Muscle layer of duodenum (tissue), 2 donors: Measurements from ENCODE around the gene NAGA.
"Not testable (repeated sequence)": the region's sequence is repeated elsewhere in the genome, so short reads cannot be mapped to it uniquely, and the experiment has no call there.

ENCODE experiments used
- H3K27ac ChIP-seq: one replicate; pipeline ENCODE4 v1.7.0; 2013; ENCODE audit warnings: mild to moderate bottlenecking, low read length
- H3K27me3 ChIP-seq: one replicate; pipeline ENCODE4 v1.7.0; 2013; ENCODE audit warnings: low read depth, mild to moderate bottlenecking, control low read depth, low read length
- H3K36me3 ChIP-seq, 2 donors: one replicate each; pipeline ENCODE4 v1.7.0; 2013; ENCODE audit warnings: low read length in 2 of 2, control low read depth in 1 of 2, mild to moderate bottlenecking in 1 of 2; ENCODE audit not compliant: insufficient read depth in 2 of 2, control insufficient read depth in 1 of 2
- H3K4me1 ChIP-seq, 2 donors: one replicate each; pipeline ENCODE4 v1.7.0; 2013; ENCODE audit warnings: low read length in 2 of 2, mild to moderate bottlenecking in 2 of 2, control low read depth in 1 of 2, moderate library complexity in 1 of 2; ENCODE audit not compliant: insufficient read depth in 2 of 2, control insufficient read depth in 1 of 2
- H3K4me3 ChIP-seq, 2 donors: one replicate each; pipeline ENCODE4 v1.7.0; 2013; ENCODE audit warnings: low read length in 2 of 2, low read depth in 1 of 2, mild to moderate bottlenecking in 1 of 2
- H3K9me3 ChIP-seq, 2 donors: one replicate each; pipeline ENCODE4 v1.7.0; 2013; ENCODE audit warnings: low read length in 2 of 2, control low read depth in 1 of 2, mild to moderate bottlenecking in 1 of 2; ENCODE audit not compliant: control insufficient read depth in 1 of 2
- donor health status: healthy.

Gene NAGA

DNA sequence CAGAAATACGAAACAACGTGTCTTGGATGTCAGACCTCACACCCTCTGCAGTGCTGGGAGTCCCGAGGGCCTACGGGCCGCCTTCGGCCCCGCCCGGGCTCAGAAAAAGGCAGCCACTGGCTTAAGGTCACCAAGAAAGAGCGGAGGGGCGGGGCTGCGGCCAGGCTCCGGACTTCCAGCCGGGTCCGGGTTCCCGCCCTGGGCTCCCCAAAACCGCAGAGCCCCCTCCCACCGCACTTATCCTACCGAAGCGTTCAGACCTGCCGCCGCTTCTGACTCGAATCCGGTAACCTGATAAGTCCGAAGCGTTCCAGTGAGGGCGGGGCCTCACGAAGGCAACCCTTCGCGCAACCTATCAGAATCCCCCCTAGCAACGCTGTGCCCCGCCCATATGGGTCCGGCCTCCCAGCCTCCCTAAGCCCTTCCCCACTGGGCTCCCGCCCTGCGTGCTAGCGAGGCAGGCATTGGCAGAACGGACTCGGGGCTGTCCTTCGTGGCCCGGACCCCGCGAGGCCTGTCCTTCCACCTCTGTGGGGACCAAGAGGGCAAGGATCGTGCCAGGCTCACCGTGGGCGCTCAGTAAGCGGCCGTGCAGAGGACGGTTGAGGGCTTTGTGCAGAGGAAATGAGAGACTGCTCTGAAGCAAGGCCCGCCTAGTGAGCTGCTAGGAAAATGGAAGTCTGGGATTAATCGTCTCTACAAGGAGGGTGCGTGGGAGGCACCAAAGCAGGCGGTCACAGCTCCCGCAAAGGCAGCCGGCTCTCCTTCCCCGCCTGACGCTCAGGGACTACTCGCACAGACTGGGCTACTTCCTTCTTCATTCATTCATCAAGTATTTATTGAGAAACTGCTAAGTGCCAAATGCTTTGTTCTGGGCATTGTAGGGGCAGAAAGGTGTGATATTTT lies at the start of gene NAGA:
Gene NAGA (minus strand): TSS at position 296 of the 906 bp plus-strand sequence. CDS start 515 bp downstream, outside the sequence.
- Histone ChIP-seq H3K4me1 (peaks cover 6 to 17% of the 10 kb centered on the region in 2 donors), H3K27ac (peak within 1 kb of the TSS; percentile 86), H3K36me3 (peaks cover 10 to 26% of the 10 kb centered on the region in 2 donors), H3K4me3 (peak within 1 kb of the TSS; percentile 72 to 77), H3K9me3 (no peaks in the 10 kb centered on the region), H3K27me3 (no peaks in the 10 kb centered on the region)

DNA sequence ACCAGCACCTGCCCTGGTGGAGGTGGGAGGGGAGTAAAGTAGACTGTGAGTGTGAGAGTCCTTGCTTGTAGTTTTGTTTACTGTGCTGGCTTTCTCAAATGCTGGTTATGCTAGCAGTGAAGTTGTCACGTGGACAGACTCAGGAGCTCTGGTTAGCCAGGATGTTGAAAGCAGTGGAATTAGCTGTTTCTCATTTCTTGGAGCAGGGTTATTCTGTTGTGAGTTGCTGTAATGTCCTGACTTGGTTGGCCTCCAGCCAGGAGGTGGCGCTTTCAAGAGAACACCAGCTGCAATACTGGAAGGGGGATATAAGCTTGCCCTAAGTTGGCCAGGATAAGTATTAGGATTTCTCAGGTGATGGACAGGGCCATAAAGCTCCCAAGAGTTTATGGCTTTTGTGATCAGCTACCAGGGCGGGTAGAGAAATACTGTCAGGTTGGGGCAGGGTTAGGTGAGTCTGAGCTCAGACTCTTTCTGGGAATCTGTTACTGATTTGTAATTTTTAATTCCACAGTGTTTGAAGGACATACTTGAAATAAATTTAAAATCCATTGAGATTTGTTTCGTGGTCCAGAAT lies 46.3 kb upstream of the NAGA start:
- Histone ChIP-seq H3K9me3 (peaks cover 10 to 11% of the 10 kb centered on the region in 2 donors), H3K4me1 (no peaks in the 10 kb centered on the region), H3K4me3 (no peak overlapping the region), H3K36me3 (peaks cover 4 to 7% of the 10 kb centered on the region in 2 donors), H3K27ac (no peak overlapping the region), H3K27me3 (no peaks in the 10 kb centered on the region)

DNA sequence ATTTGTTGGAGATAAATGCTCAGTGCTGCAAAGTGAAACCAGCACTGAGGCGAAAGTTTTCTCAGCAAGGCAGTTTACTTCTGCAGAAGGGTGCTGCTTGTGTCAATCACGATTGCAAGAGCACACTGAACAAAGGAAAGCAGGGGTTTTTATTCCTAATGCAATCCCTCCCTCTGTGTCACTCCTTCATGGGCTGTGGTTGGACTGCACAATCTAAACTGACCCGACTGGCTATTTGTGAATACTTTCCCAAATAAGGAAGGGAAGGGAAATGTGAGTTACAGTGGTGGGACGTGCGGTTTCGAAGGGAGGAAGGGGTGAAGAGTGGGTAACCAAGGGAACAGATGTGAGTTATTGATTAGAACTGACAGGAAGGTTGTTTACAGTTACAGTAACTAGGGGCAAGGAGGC lies 44.8 kb upstream of the NAGA start:
- not testable (repeated sequence) for H3K36me3 ChIP-seq, H3K4me1 ChIP-seq, H3K4me3 ChIP-seq, H3K27me3 ChIP-seq, H3K27ac ChIP-seq
- peaks cover 10 to 11% of the 10 kb centered on the region in 2 donors for H3K9me3 ChIP-seq

DNA sequence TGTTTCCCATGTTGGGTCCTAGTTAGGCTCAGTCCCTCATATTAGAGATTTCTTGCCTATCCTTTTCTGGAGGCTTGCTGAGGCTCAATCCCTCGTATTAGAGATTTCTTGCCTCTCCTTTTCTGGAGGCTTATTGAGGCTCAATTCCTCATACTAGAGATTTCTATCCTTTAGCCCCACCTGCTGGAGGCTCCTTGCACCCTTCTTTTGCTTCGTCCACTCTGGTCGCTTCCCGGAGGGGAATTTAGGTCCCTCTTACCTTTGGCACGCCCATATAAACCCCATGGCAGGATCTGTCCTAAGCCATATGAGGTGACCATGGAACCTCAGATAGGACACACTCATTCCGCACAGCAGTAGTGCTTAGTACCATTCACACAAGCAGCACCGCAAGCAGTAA lies 44.1 kb upstream of the NAGA start:
- H3K4me3 ChIP-seq = no peak overlapping the region
- H3K36me3 ChIP-seq = peaks cover 4 to 7% of the 10 kb centered on the region in 2 donors
- peaks cover 10 to 11% of the 10 kb centered on the region in 2 donors for H3K9me3 ChIP-seq
- H3K4me1 ChIP-seq = no peaks in the 10 kb centered on the region
- H3K27ac ChIP-seq = no peak overlapping the region
- no peaks in the 10 kb centered on the region for H3K27me3 ChIP-seq

DNA sequence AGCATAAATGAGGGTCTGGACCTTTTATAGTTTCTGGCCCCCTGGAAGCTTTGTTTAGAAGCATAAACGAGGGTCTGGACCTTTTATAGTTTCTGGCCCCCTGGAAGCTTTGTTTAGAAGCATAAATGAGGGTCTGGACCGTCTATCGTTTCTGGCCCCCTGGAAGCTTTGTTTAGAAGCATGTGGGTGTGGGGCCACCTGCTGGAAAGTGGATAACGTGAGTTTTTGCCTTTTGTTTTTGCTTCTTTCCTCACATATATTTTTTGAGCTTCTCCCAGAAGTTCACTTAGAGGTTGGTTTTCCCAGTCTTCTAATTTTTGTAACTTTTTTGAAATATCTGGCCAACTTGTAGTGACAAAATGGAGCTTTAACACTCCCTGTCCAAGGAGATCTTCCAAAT lies 42.2 kb upstream of the NAGA start:
- not testable (repeated sequence) for H3K27me3 ChIP-seq, H3K4me3 ChIP-seq, H3K4me1 ChIP-seq, H3K27ac ChIP-seq, H3K36me3 ChIP-seq
- peaks cover 10 to 11% of the 10 kb centered on the region in 2 donors for H3K9me3 ChIP-seq

DNA sequence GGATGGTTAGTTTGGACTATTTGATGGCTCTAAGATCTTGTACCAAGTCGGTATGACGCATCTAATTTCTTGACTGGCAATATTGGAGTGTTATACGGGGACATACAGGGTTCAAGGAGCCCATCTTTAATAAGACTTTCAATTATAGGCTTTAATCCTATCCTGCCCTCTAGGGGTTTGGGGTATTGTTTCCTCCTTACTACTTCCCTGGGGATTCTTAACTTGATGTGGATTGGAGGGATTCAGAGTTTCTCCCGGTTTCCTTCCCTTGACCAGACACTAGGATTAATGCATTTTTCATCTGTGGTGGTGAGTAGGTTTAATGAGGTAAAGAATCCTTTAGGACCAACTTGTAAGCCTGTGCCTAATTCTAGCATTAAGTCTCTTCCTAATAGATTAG lies 41.2 kb upstream of the NAGA start:
- Histone ChIP-seq H3K27ac (no peak overlapping the region), H3K27me3 (no peaks in the 10 kb centered on the region), H3K9me3 (peaks cover 10 to 11% of the 10 kb centered on the region in 2 donors), H3K4me3 (no peak overlapping the region), H3K36me3 (peaks cover 4 to 7% of the 10 kb centered on the region in 2 donors), H3K4me1 (no peaks in the 10 kb centered on the region)

DNA sequence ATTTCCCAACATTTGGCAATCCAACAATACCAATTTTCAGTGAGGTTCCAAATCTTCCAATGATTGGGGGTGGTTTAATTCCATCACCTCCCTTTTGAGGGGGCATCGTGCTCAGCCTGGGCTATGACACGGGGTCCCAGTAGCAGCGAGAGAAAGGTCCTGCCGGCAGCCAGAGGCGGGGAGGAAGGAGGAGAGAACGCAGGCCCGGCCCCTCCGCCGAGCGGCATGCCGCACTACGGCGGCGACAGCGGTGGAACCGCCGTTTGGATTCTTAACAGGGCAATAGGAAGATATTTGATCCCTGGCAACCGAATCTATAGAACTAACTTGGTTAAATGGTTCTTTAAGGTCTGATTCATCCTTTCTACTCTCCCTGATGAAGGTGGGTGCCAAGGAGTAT lies 38.2 kb upstream of the NAGA start:
- peaks cover 0 to 6% of the 10 kb centered on the region in 2 donors for H3K36me3 ChIP-seq
- no peak overlapping the region for H3K27ac ChIP-seq
- peaks cover 3 to 12% of the 10 kb centered on the region in 2 donors for H3K9me3 ChIP-seq
- no peaks in the 10 kb centered on the region for H3K4me1 ChIP-seq
- H3K27me3 ChIP-seq = no peaks in the 10 kb centered on the region
- H3K4me3 ChIP-seq = no peak overlapping the region

DNA sequence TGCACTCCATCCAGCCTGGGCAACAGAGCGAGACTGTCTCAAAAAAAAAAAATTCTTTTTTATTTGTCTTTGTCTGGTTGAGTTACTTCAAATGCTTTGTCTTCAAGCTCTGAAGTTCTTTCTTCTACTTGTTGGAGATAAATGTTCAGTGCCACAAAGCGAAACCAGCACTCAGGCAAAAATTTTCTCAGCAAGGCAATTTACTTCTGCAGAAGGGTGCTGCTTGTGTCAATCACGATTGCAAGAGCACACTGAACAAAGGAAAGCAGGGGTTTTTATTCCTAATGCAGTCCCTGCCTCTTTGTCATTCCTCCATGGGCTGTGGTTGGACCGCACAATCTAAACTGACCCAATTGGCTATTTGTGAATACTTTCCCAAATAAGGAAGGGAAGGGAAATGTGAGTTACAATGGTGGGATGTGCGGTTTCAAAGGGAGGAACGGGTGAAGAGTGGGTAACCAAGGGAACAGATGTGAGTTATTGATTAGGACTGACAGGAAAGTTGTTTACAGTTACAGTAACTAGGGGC lies 33.8 kb upstream of the NAGA start:
- peaks cover 0 to 14% of the 10 kb centered on the region in 2 donors for H3K36me3 ChIP-seq
- not testable (repeated sequence) for H3K4me1 ChIP-seq
- H3K9me3 ChIP-seq = peaks cover 3 to 17% of the 10 kb centered on the region in 2 donors

DNA sequence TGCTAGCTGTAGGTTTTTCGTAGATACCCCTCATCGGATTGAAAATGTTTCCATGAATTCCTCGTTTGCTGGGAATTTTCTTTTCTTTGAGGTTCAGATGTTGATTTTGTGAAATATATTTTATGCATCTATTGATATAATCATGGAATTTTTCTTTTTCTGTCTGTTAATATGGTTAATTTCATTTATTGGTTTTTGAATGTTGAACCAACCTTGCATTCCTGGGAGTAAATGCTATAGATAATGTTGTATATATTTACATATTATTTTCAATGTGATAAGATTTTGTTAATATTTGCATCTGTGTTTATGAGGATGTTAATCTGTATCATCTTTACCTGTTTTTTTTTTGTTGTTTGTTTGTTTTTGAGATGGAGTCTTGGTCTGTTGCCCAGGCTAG lies 30.6 kb upstream of the NAGA start:
- Histone ChIP-seq H3K4me3 (no peak overlapping the region), H3K9me3 (peaks cover 3 to 17% of the 10 kb centered on the region in 2 donors), H3K4me1 (no peaks in the 10 kb centered on the region), H3K27ac (no peak overlapping the region), H3K36me3 (peaks cover 0 to 26% of the 10 kb centered on the region in 2 donors), H3K27me3 (no peaks in the 10 kb centered on the region)

More for the DNA sequence above, 33.8 kb upstream of the NAGA start:
- H3K27ac ChIP-seq, H3K27me3 ChIP-seq: not testable (repeated sequence)
- H3K4me3 ChIP-seq = peak overlapping the region in 1 of 2 donors; percentile 19

DNA sequence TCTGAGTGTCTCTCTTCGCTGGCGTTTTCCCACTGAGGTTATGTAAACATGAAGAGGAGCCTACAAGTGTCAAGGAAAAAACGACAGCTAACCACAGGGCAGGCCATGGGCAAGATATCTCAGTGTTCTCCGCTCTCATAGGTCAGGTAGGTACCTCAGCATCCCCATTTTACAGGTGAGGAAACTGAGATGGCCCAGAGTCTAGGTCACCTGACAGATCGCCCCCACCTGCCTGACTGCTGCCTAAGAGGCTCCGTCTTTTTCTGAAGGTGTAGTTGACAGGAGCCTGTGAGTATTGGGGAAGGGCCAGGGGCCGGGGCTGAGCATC lies 20.8 kb upstream of the NAGA start:
- H3K9me3 ChIP-seq = no peaks in the 10 kb centered on the region
- peak overlapping the region; percentile 77 to 83 for H3K4me3 ChIP-seq
- peaks cover 0 to 16% of the 10 kb centered on the region in 2 donors for H3K4me1 ChIP-seq
- peak overlapping the region; percentile 67 for H3K27ac ChIP-seq
- H3K36me3 ChIP-seq = peaks cover 8 to 11% of the 10 kb centered on the region in 2 donors
- H3K27me3 ChIP-seq = no peaks in the 10 kb centered on the region

DNA sequence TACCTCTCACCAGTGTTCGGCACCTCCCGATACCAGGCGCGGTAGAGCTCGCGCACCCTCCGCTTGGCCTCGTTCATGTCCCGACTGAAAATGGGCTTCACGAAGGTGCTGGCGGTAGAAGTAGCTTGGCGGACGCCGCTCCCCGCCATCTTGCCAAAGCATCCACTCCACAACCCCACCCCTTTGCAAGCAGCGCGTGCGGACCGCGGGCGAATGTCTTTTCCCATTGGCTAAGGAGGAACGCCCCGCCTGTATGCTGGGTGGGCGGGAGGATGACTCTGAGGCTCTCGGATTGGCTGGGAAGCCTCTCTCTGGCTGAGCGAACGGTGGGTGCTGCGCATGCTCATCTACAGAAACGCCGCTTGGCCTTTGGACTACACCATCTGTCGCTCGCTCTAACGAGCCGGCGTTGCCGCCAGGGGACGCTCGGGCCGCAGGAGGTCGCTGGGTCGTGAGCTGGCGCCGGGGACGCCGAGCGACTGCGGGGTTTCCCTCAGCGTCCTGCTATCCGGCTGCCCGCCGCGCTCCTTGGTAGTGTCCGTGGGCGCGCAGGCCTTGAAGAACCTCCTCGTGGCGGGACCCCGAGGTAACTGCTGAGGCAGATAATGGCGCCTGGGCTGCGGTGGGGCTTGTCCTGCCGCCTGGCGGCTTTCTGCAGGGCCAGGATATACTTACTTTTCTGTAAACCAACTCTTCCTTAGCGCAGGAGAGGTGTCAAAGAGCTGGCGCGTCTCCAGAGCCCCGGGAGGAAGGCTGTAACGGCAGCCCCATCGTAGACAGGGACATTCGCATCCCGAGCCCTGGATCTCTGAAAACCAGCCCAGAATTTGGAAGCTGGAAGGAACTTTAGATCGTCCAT lies 20.2 kb upstream of the NAGA start, which contains the start of gene NDUFA6:
Gene NDUFA6 (minus strand): TSS at position 177 of the 859 bp plus-strand sequence. CDS start 28 bp downstream, at position 149.
- Histone ChIP-seq H3K27me3 (no peaks in the 10 kb centered on the region), H3K4me3 (peak within 1 kb of the TSS; percentile 77 to 83), H3K9me3 (no peaks in the 10 kb centered on the region)

More for the DNA sequence above, 20.2 kb upstream of the NAGA start, which contains the start of gene NDUFA6:
- Histone ChIP-seq H3K27ac (peak within 1 kb of the TSS; percentile 97), H3K4me1 (peaks cover 0 to 16% of the 10 kb centered on the region in 2 donors), H3K36me3 (peaks cover 13 to 17% of the 10 kb centered on the region in 2 donors)
